Measurements from ENCODE around the gene DIDO1.
"Not testable (repeated sequence)": the region's sequence is repeated elsewhere in the genome, so short reads cannot be mapped to it uniquely, and the experiment has no call there.

GRCh38 chr20:62853304-62853703 lies 73.0 kb downstream of the DIDO1 start:
- not testable (repeated sequence) for TF ChIP-seq CTCF (conservative IDR thresholded peaks at IDR 0.05; ENCODE audit: low read depth, low read length); POLR2A (IDR thresholded peaks at IDR 0.05; ENCODE audit: low read depth, low read length); SMC3 (IDR thresholded peaks at IDR 0.05; ENCODE audit: low read depth, low read length); RAD21 (IDR thresholded peaks at IDR 0.05; ENCODE audit: low read length); USF2 (IDR thresholded peaks at IDR 0.05; ENCODE audit: low read depth, low read length); MXI1 (IDR thresholded peaks at IDR 0.05; ENCODE audit: borderline replicate concordance, low read depth, low read length); CEBPB (IDR thresholded peaks at IDR 0.05; ENCODE audit: low read depth, low read length); FOS (IDR thresholded peaks at IDR 0.05; ENCODE audit: low read depth, low read length); MAZ (IDR thresholded peaks at IDR 0.05; ENCODE audit: borderline replicate concordance, low read depth, low read length); RCOR1 (IDR thresholded peaks at IDR 0.05; ENCODE audit: insufficient replicate concordance, low read length); BHLHE40 (IDR thresholded peaks at IDR 0.05; ENCODE audit: low read depth, low read length); ELK1 (IDR thresholded peaks at IDR 0.05; ENCODE audit: borderline replicate concordance, low read depth, low read length); RFX5 (IDR thresholded peaks at IDR 0.05; ENCODE audit: low read depth, low read length)

Measured in IMR-90 (cell line).